GM21576 (cell line): Measurements from ENCODE around the gene TRIM49B.
"Not testable (repeated sequence)": the region's sequence is repeated elsewhere in the genome, so short reads cannot be mapped to it uniquely, and the experiment has no call there.

Source experiments
- ATAC-seq: cut with Tn5 transposase; IDR thresholded peaks from one replicate; pipeline ENCODE4 v1.9.1; 2021; ENCODE audit warnings: mild to moderate bottlenecking, moderate library complexity; ENCODE audit not compliant: unreplicated experiment

The TRIM49B gene

GRCh38 chr11:49028523-49028922 lies at the start of gene TRIM49B:
Gene TRIM49B, plus strand, starts transcription at chr11:49028823. Its CDS starts 2,777 bp downstream, at chr11:49031600.
- ATAC-seq, result not testable (repeated sequence)

GRCh38 chr11:48983785-48984184 lies 44.8 kb upstream of the TRIM49B start, which contains the start of gene TRIM51G:
Gene TRIM51G, minus strand, starts transcription at chr11:48983885. Its CDS starts 2,190 bp downstream, at chr11:48981695.
- not testable (repeated sequence) for ATAC-seq

- ATAC-seq, result not testable (repeated sequence)
Observed at GRCh38 chr11:49048229-49048628, 19.6 kb downstream of the TRIM49B start.

DNA sequence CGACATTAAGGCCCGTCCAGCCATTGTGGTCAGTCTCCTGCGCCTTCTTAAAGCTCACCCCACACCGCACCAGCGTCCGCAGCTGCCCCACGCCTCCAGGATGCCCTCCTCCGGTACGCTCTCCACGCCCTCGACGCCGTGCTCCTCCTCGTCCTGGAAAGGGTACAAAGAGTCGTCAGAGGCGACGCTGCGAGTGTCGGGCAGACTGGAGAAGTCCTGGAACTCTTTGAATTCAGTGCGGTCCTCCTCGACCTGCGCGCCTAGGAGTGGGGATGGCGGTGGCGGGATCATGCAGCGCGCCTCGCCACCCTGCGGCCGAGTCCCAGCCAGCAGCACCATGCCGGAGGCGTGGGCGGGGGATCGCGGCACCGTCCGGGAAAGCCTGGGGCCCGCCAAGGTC lies 21.2 kb downstream of the TRIM49B start:
- ATAC-seq, result not testable (repeated sequence)

DNA sequence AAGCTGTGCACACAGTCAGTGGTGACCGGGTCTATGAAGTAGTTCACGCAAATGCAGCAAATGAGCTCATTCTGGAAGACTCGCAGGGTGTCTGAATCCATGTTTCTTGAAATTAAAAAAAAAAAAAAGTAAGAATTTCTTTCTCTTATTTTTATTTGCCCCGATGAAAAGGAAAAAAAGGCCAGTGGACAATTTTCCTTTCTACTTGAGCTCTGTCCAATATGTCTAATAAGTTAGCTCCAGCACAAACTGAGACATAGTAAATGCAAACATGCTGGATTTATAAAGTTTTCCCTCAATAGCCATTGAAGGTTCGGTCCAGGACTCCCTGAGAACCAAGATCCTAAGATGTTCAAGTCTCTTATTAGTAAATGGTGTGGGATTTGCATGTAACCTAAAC lies 30.4 kb downstream of the TRIM49B start, which contains the start of gene TRIM64C:
Gene TRIM64C (minus strand): TSS at position 101 of the 400 bp plus-strand sequence. CDS start 0 bp downstream, at position 101.
- not testable (repeated sequence) for ATAC-seq

DNA sequence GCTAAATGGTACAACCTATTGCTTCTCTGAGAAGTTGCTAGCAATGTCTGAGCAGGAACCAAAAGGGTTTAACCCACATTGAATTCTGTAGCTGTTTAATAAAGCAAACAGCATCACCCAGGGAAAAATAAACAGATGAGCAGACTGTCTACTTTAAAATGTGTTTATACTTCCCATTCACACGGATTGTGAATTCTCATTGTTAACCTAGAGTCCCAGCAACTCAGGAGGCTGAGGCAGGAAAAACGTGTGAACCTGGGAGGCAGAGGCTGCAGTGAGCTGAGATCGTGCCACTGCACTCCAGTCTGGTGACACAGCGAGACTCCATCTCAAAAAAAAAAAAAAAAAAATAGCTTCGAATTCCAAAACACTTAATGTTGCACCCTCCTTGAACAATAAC lies 41.3 kb downstream of the TRIM49B start:
- not testable (repeated sequence) for ATAC-seq
